Large intestine (tissue), 3 donors: ENCODE measurements around the gene SIL1. TPM values are rescaled to one million over a fixed set of nuclear protein-coding genes. Genes with fewer than 3 reads are reported as not detected.

Experiments
- DNase-seq, 2 donors: peaks; one replicate each; pipeline versions ENCODE4 v3.0.0 to v3.0.0-alpha.2; 2013
- H3K27ac ChIP-seq: one replicate; pipeline ENCODE4 v1.5.1; 2013; ENCODE audit warnings: low read length
- H3K27me3 ChIP-seq: 2 replicates; pipeline ENCODE4 v1.6.1; 2013; ENCODE audit warnings: low read length; ENCODE audit not compliant: control insufficient read depth, insufficient read depth
- H3K36me3 ChIP-seq: 2 replicates; pipeline ENCODE4 v1.6.1; 2013; ENCODE audit warnings: low read length; ENCODE audit not compliant: control insufficient read depth, insufficient read depth
- H3K4me1 ChIP-seq: one replicate; pipeline ENCODE4 v1.6.1; 2013; ENCODE audit warnings: low read length; ENCODE audit not compliant: control insufficient read depth, insufficient read depth
- H3K4me3 ChIP-seq: one replicate; pipeline ENCODE4 v1.5.1; 2013; ENCODE audit warnings: low read length
- H3K9me3 ChIP-seq: one replicate; pipeline ENCODE4 v1.6.1; 2013; ENCODE audit warnings: mild to moderate bottlenecking, low read depth, low read length, moderate library complexity; ENCODE audit not compliant: control insufficient read depth
- WGBS: methylation state at CpG from one replicate; pipeline ENCODE4 v1.1.5; 2013; ENCODE audit warnings: low lambda C conversion rate; ENCODE audit not compliant: insufficient coverage; 5-methylcytosine and 5-hydroxymethylcytosine counted together
- polyA plus RNA-seq: library from polyadenylated mRNA; unstranded; fragments of 120-200 nt; gene quantifications from one replicate; pipeline ENCODE4 v1.2.1, GENCODE V29; 2013

Gene SIL1
- polyA plus RNA-seq, 1 donor, result 40.2 TPM

DNA sequence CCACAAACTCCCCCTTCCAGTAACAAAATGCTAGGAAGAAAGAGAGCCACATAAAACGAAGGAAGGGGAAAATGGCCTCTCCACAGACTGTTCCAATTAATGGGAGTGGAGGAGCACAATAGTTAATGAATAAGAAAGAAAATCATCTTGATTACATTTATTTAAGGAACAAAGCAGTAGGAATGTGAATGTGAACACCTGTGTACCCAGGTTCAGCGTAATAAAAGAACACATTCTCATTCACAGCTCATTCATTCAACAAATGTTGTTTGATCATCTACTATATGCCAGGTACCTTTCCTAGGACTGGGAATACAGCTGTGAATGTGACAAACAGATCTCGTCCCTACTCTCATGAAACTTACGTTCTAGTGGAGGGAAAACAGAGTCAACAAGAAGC, 35.7 kb downstream of the SIL1 start:
- Histone ChIP-seq H3K27ac (no peak overlapping the region), H3K4me1 (no peaks in the 10 kb centered on the region), H3K4me3 (no peak overlapping the region), H3K36me3 (no peaks in the 10 kb centered on the region), H3K9me3 (no peaks in the 10 kb centered on the region), H3K27me3 (no peaks in the 10 kb centered on the region)
- 100% methylated on average over 3 of the region's 4 CpGs for WGBS
- no peak for DNase-seq

DNA sequence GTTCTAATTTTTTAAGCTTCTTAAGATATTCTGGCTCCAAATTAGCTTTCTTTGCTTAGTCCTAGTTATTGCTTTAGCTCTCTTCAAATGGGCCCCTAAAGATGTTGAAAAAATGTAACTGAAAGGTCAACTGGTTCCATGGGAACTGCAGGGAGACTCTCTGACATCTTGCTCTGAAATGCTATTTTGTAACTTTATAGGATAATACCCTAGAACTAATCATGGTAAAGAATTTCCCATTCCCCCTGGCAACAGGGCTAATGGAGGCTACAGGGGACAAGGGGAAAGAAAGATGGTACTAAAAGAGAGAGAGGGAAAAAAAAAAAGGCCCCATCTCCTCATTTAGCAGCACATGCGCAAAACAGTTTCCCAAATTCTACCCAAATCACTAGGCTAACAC, 39.4 kb downstream of the SIL1 start:
- Histone ChIP-seq H3K9me3 (no peaks in the 10 kb centered on the region), H3K4me3 (no peak overlapping the region), H3K36me3 (no peaks in the 10 kb centered on the region), H3K27ac (no peak overlapping the region), H3K27me3 (no peaks in the 10 kb centered on the region), H3K4me1 (no peaks in the 10 kb centered on the region)
- no CpG with 5 or more reads among the region's 1 CpG for WGBS
- DNase-seq, result no peak

DNA sequence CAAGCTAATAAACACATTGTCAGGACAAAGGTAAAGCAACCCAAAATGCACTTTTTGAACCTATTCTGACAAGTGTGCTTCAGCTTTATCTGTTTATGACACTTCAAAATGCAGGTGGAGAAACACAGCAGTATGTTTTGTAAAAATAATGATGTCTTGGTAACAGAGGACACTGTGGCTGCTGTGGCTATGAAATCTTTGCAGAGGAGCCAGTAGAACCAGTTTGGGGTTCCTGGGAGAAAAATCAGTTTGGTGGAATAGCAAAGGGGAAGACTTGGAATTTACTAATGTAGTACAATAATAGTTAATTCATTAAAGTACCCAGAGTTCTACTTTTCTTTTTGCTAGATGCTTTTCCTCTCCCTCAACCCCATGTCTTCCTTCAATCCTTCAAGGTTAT, 40.6 kb downstream of the SIL1 start:
- Histone ChIP-seq H3K4me3 (no peak overlapping the region), H3K27me3 (no peaks in the 10 kb centered on the region), H3K36me3 (no peaks in the 10 kb centered on the region), H3K4me1 (no peaks in the 10 kb centered on the region), H3K27ac (no peak overlapping the region), H3K9me3 (no peaks in the 10 kb centered on the region)
- DNase-seq, result no peak

DNA sequence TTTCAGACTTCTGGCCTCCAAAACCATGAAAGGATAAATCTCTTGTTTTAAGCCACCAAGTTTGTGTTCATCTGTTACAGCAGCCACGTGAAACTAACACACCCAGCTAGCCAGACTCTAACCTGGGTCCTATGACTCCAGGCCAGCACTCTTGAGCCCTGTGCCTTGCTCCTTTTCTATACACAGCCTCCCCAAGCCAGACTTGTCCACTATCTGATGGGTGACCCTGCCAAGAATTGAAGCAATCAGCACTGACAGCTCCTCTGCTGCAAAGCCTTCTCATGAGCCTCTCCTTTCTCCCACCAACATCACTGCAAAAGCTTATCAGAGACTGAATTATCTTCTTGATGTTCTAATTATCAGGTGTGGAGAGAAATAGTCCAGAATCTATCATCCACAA, 41.4 kb downstream of the SIL1 start:
- no CpG with 5 or more reads among the region's 1 CpG for WGBS
- no peaks in the 10 kb centered on the region for H3K36me3 ChIP-seq
- no peaks in the 10 kb centered on the region for H3K9me3 ChIP-seq
- no peaks in the 10 kb centered on the region for H3K27me3 ChIP-seq
- no peak overlapping the region for H3K4me3 ChIP-seq
- H3K4me1 ChIP-seq, result no peaks in the 10 kb centered on the region
- no peak for DNase-seq
- H3K27ac ChIP-seq, result no peak overlapping the region

DNA sequence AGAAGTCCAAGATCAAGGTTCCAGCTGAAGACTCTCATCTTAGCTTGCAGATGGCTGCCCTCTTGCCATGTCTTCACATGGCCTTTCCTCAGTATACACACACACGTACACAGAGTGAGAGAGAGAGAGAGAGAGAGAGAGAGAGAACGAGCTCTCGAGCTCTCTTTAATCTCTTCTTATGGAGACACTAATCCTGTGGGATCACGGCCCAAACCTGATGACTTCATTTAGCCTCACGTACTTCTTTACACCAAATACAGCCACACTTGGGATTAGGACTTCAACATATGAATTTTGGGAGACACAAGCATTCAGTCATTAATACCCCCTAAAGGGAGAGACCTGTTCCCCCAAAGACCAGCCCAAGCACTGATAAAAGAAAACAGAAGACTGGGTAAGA, 42.8 kb downstream of the SIL1 start:
- no peak overlapping the region for H3K27ac ChIP-seq
- H3K4me3 ChIP-seq, result no peak overlapping the region
- H3K9me3 ChIP-seq, result no peaks in the 10 kb centered on the region
- no peaks in the 10 kb centered on the region for H3K27me3 ChIP-seq
- H3K4me1 ChIP-seq, result peaks cover 2% of the 10 kb centered on the region
- DNase-seq, result no peak
- WGBS, result no CpG with 5 or more reads among the region's 5 CpGs
- H3K36me3 ChIP-seq, result no peaks in the 10 kb centered on the region

DNA sequence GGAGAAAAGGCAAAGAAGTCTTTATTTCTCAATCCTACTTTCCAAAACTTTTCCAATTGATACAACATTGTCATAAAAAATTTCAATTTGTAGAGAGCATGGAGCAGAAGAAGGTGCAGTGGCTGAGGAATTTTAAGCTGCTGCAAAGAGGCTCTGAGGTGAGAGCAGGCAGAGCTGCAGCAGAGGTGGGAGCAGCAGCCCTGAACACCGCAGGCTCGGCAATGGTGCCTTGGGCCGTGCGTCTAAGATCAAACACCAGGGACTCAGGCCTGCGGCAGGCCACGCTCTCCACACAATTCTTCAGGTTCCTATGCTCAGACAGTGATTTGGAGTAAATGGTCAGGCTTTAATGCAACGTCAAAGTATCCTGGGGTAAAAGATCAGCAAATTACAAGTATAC, 46.3 kb downstream of the SIL1 start:
- Histone ChIP-seq H3K27me3 (no peaks in the 10 kb centered on the region), H3K4me3 (no peak overlapping the region), H3K4me1 (peaks cover 13% of the 10 kb centered on the region), H3K36me3 (no peaks in the 10 kb centered on the region), H3K27ac (no peak overlapping the region), H3K9me3 (no peaks in the 10 kb centered on the region)
- DNase-seq, result no peak
- 80% methylated on average over 1 of the region's 7 CpGs for WGBS

DNA sequence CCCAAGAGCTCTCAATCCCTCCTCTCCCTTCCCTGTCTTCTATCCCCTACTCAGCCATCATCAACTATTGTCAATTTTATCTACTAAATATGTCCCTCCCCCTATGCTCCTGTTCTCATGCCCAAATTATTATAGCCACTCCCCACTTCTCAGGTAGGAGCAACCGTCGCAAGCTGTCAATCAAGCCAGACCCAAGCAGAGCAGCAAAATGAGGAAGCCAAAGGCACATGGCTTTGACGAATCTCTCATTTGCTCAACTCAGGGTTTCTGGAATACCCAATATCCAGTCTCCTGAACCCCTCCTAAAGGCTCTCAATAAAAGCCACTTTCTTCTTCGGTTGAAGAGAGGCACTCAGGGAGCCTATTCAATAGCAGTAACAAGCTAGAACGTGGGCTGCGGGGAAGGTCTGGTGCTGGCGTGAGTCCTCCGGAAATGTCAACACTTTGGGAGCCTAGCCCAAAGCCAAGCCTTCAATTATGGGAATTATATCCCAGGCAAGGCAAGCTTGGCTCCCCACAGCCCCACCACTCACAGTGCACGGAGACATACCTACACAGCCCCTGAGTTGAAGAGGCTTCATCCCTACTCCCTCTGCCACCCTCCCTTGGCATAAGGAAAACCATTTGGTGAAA, 47.7 kb downstream of the SIL1 start:
- H3K4me1 ChIP-seq, result peaks cover 13% of the 10 kb centered on the region
- H3K4me3 ChIP-seq, result no peak overlapping the region
- WGBS, result no CpG with 5 or more reads among the region's 9 CpGs
- no peaks in the 10 kb centered on the region for H3K9me3 ChIP-seq
- H3K27me3 ChIP-seq, result no peaks in the 10 kb centered on the region
- DNase-seq, result no peak
- no peaks in the 10 kb centered on the region for H3K36me3 ChIP-seq
- no peak overlapping the region for H3K27ac ChIP-seq

DNA sequence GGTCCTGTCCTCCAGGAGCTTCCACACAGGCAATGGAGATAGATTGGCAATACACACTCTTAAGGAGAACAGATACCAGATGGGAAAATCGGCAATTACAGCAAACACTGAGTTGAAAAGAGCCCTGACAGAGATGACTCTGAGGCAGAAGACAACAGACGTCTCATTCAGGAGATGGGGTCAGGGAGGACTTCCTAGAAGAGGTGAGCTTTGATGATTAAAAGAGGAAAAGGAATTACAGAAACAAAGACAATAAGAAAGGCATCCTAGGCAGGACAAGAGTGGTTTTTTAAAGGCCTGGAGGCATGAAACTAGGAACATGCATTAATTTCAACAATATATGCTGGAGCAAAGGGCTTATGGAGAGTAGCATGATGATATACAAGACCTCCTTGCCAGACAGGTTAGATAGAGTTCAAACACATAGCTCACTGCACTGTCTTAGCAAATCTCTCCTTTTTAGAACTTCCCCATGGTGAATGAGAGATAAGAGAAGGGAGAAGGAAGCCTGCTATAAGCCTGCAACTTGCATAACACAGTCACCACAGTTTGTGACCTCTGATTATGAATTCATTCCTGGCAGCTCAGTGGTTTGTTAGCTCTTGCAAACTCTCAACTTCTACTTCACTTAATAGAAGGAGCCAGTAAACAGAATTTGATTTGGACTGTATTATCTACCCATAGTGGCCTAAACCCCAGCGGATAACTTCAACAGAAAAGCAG, 48.5 kb downstream of the SIL1 start:
- Histone ChIP-seq H3K9me3 (no peaks in the 10 kb centered on the region), H3K27ac (no peak overlapping the region), H3K36me3 (no peaks in the 10 kb centered on the region), H3K4me1 (peaks cover 13% of the 10 kb centered on the region), H3K27me3 (no peaks in the 10 kb centered on the region), H3K4me3 (no peak overlapping the region)
- WGBS, result 67% methylated on average over 1 of the region's 3 CpGs
- DNase-seq, result peak in 1 of 2 donors; percentile 53

DNA sequence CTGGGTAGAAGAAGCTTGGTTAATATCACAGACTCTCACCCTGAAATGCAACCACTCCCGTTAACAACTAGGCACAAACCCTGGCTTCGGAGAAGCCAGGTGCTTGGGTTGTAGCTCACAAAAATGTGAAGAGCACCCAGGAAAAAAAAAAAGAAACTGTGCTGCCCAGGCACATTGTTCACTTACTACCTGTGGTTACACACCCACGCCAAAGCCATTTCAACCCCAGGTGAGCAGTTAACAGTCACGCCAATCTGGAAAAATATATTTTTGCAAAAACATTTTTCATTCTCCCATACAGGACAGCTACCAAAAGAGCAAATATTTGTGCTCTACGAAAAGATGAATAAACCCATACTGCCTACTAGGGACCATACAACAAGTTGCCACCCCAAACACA, 49.2 kb downstream of the SIL1 start:
- H3K36me3 ChIP-seq, result no peaks in the 10 kb centered on the region
- peaks cover 13% of the 10 kb centered on the region for H3K4me1 ChIP-seq
- WGBS, result no CpG with 5 or more reads among the region's 5 CpGs
- no peak overlapping the region for H3K4me3 ChIP-seq
- H3K27me3 ChIP-seq, result no peaks in the 10 kb centered on the region
- H3K27ac ChIP-seq, result no peak overlapping the region
- H3K9me3 ChIP-seq, result no peaks in the 10 kb centered on the region
- no peak for DNase-seq

DNA sequence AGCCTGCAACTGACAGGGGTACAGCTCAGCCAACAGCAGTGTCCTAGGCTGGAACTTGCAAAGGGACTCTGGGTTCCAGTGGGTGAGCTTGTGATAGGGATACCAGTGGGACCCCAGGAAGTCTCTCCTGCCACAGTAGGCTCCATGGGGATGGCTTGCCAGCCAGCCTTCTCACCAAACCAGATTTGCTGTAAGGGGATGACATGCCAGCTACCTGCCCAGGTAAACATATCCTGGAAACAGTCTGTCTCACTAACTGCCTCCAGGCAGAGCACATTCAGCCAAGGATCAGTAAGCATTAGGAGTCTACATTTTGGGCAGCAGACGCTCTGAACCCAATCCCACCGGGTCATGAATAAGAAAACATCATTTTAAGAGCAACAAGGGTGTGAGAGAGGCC, 49.9 kb downstream of the SIL1 start:
- 100% methylated on average over 1 of the region's 2 CpGs for WGBS
- Histone ChIP-seq H3K4me3 (no peak overlapping the region), H3K4me1 (peaks cover 13% of the 10 kb centered on the region), H3K27ac (no peak overlapping the region), H3K27me3 (no peaks in the 10 kb centered on the region), H3K9me3 (no peaks in the 10 kb centered on the region), H3K36me3 (no peaks in the 10 kb centered on the region)
- DNase-seq, result no peak

DNA sequence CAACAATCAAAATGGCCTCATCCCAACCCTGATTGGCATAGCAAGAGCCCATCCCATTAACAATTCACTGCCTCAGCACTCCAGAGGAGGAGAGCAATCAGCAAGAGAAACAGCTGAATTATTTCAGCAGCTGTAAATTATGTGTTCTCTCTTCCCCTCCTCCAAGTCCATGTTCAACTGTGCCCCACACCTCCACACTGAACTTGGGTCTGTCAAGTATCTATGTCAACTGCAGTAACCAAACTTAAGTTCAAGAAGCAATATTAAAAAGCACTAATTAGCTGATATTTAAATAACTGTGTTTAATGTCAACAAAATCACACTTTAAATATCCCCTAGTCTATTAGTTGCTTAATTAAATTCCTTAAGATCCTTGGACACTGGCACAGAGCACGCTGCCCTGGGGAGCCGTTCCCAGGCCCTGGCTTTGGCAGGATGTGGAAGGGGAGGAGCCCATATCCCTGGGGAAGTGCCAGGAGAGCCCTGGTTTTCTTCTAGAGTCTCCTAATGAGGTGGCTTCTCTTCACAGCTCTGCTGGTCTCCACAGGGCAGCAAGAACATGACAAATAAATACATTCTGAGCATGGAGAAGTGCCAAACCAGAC, 50.6 kb downstream of the SIL1 start:
- DNase-seq, result no peak
- WGBS, result no CpG with 5 or more reads among the region's 2 CpGs

More for the DNA sequence above, 50.6 kb downstream of the SIL1 start:
- Histone ChIP-seq H3K4me1 (peaks cover 13% of the 10 kb centered on the region), H3K27me3 (no peaks in the 10 kb centered on the region), H3K4me3 (no peak overlapping the region), H3K27ac (no peak overlapping the region), H3K9me3 (no peaks in the 10 kb centered on the region), H3K36me3 (no peaks in the 10 kb centered on the region)
